Aorta (tissue), 5 donors: ENCODE data around the gene LIMS2. TPM values are rescaled to one million over a fixed set of nuclear protein-coding genes. Genes with fewer than 3 reads are reported as not detected.

Experiments
- ATAC-seq: fragments of 200-7000 bp; cut with Tn5 transposase; one replicate; pipeline ENCODE4 v1.9.1; 2022; ENCODE audit warnings: moderate library complexity; ENCODE audit not compliant: low FRiP score
- DNase-seq, 2 donors: peaks; one replicate each; pipeline ENCODE4 v3.0.0-alpha.2; 2020
- H3K27ac ChIP-seq, 2 donors: one replicate each; pipeline ENCODE4 v1.5.1; 2013; ENCODE audit warnings: low read length in 2 of 2, mild to moderate bottlenecking in 2 of 2, moderate library complexity in 2 of 2, control low read depth in 1 of 2, inconsistent platforms in 1 of 2, low read depth in 1 of 2
- H3K27me3 ChIP-seq, 2 donors: one replicate each; pipeline ENCODE4 v1.6.1; 2013; ENCODE audit warnings: control low read depth in 1 of 2, low read length in 1 of 2, mild to moderate bottlenecking in 1 of 2, moderate library complexity in 1 of 2; ENCODE audit not compliant: insufficient read depth in 2 of 2, control insufficient read depth in 1 of 2
- H3K36me3 ChIP-seq, 2 donors: one replicate each; pipeline ENCODE4 v1.6.1; 2013; ENCODE audit warnings: control low read depth in 1 of 2, low read length in 1 of 2, mild to moderate bottlenecking in 1 of 2; ENCODE audit not compliant: insufficient read depth in 2 of 2, control insufficient read depth in 1 of 2
- H3K4me1 ChIP-seq, 2 donors: one replicate each; pipeline ENCODE4 v1.6.1; 2013; ENCODE audit warnings: low read length in 2 of 2, control low read depth in 1 of 2, mild to moderate bottlenecking in 1 of 2, moderate library complexity in 1 of 2; ENCODE audit not compliant: insufficient read depth in 2 of 2, control insufficient read depth in 1 of 2
- H3K4me3 ChIP-seq, 2 donors: one replicate each; pipeline ENCODE4 v1.5.1; 2013; ENCODE audit warnings: low read length in 2 of 2, control low read depth in 1 of 2, mild to moderate bottlenecking in 1 of 2
- H3K9me3 ChIP-seq: one replicate; pipeline ENCODE4 v1.6.1; 2013; ENCODE audit warnings: mild to moderate bottlenecking, low read length; ENCODE audit not compliant: control insufficient read depth
- WGBS, 2 donors: extraction: QIAGEN DNeasy Blood & Tissue Kit; methylation state at CpG; one replicate each; pipeline ENCODE4 v1.1.7; 2013; 5-methylcytosine and 5-hydroxymethylcytosine counted together
- intact Hi-C, 2 donors: fragments of 100-400 bp; cut with DNase I; formaldehyde crosslinking; loops; one replicate each; pipeline versions ENCODE4 v1.14.2 to v1.15.0; 2022
- long read RNA-seq, 2 donors: library from polyadenylated mRNA; unstranded; transcript quantifications; one replicate each; pipeline ENCODE4 v2.0.0, GENCODE V29; 2020 to 2021
- polyA plus RNA-seq, 2 donors: library from polyadenylated mRNA; stranded (reverse); fragments of 200-250 nt; gene quantifications; one replicate each; pipeline ENCODE4 v1.2.3, GENCODE V29; 2013
- total RNA-seq, 2 donors: library from RNA; stranded (reverse); fragmentation: NEBNext Ultra II Directional; extraction: Animal tissue kit (Norgen Biotek cat#: 25700); gene quantifications; one replicate each; pipeline ENCODE4 v1.2.1, GENCODE V29; 2021
- donor health status: healthy with polysubstance abuse.
- donor health status: Bipolar disorder and iron deficiency.
- donor health status: DM: no; HTN: no; CAD: no.
- donor health status: DM: no; HTN: no; CAD: no.
- donor health status: DM: yes; HTN: yes; CAD: no.

Gene LIMS2
- total RNA-seq (100 to 1,000 TPM; 189 to 248 TPM), polyA plus RNA-seq (1,000 to 10,000 TPM in 1 of 2 donors, 100 to 1,000 TPM in 1; 188 to 2,193 TPM)
- long read RNA-seq, donor 1, transcript LIMS2-202 (10 exons, 2,045 nt) = major isoform, 281 of 526 reads
- long read RNA-seq, donor 1, transcript LIMS2-204 (6 exons, 1,678 nt) = minor isoform, 16 of 526 reads
- long read RNA-seq, donor 1, partial matches to known transcripts = 58 of 526 reads
- long read RNA-seq, donor 1, other reads (novel, unspliced or antisense) = 157 of 526 reads
- long read RNA-seq, donor 2, transcript LIMS2-202 (10 exons, 2,045 nt) = major isoform, 27 of 108 reads
- long read RNA-seq, donor 2, partial matches to known transcripts = 35 of 108 reads
- long read RNA-seq, donor 2, other reads (novel, unspliced or antisense) = 39 of 108 reads

- H3K4me1 ChIP-seq = no peaks in the 10 kb centered on the region
- peak within 1 kb of the TSS; percentile 55 to 95 for H3K4me3 ChIP-seq
- ATAC-seq = peak; percentile 63
- H3K9me3 ChIP-seq = no peaks in the 10 kb centered on the region
- H3K27me3 ChIP-seq = no peaks in the 10 kb centered on the region
- no peaks in the 10 kb centered on the region for H3K36me3 ChIP-seq
- intact Hi-C loops = no loop called here
- DNase-seq = peak in 1 of 2 donors; percentile 71
- peak within 1 kb of the TSS; percentile 41 to 79 for H3K27ac ChIP-seq
- 1 to 2% methylated on average over 47 to 56 of the region's 56 CpGs for WGBS, 2 donors
Measured at GRCh38 chr2:127675331-127676261, at the start of gene LIMS2. Gene LIMS2, minus strand, starts transcription at chr2:127675530. Its CDS starts 506 bp downstream, at chr2:127675024.

- H3K36me3 ChIP-seq = peaks cover 0 to 5% of the 10 kb centered on the region in 2 donors
- intact Hi-C loops = no loop called here
- 48 to 50% methylated on average over 3 of the region's 3 CpGs for WGBS, 2 donors
- H3K4me3 ChIP-seq = no peak overlapping the region
- no peak for DNase-seq
- no peaks in the 10 kb centered on the region for H3K27me3 ChIP-seq
- no peaks in the 10 kb centered on the region for H3K9me3 ChIP-seq
- H3K27ac ChIP-seq = no peak overlapping the region
- no peak for ATAC-seq
- H3K4me1 ChIP-seq = no peaks in the 10 kb centered on the region
Measured at GRCh38 chr2:127722807-127723206, 47.5 kb upstream of the LIMS2 start.

- ATAC-seq (no peak), DNase-seq (no peak)
Measured at GRCh38 chr2:127721978-127722355, 46.6 kb upstream of the LIMS2 start.

GRCh38 chr2:127721311-127721977 lies 46.1 kb upstream of the LIMS2 start:
- no peaks in the 10 kb centered on the region for H3K9me3 ChIP-seq
- intact Hi-C loops = no loop called here
- no peaks in the 10 kb centered on the region for H3K27me3 ChIP-seq
- H3K4me1 ChIP-seq = no peaks in the 10 kb centered on the region
- DNase-seq (no peak), ATAC-seq (no peak)
- H3K36me3 ChIP-seq = peaks cover 0 to 5% of the 10 kb centered on the region in 2 donors
- WGBS, 2 donors = 93 to 96% methylated on average over 6 of the region's 6 CpGs
- H3K4me3 ChIP-seq = no peak overlapping the region
- no peak overlapping the region for H3K27ac ChIP-seq

More at GRCh38 chr2:127721978-127722355, 46.6 kb upstream of the LIMS2 start:
- Histone ChIP-seq H3K4me3 (no peak overlapping the region), H3K36me3 (peaks cover 0 to 5% of the 10 kb centered on the region in 2 donors), H3K9me3 (no peaks in the 10 kb centered on the region), H3K27me3 (no peaks in the 10 kb centered on the region), H3K4me1 (no peaks in the 10 kb centered on the region), H3K27ac (no peak overlapping the region)
- intact Hi-C loops = no loop called here
- WGBS, 2 donors = 90 to 96% methylated on average over 2 of the region's 2 CpGs

- no peak for ATAC-seq
- Histone ChIP-seq H3K4me1 (no peaks in the 10 kb centered on the region), H3K36me3 (peaks cover 0 to 5% of the 10 kb centered on the region in 2 donors), H3K4me3 (no peak overlapping the region), H3K27ac (no peak overlapping the region), H3K27me3 (no peaks in the 10 kb centered on the region), H3K9me3 (no peaks in the 10 kb centered on the region)
- DNase-seq = no peak
- intact Hi-C loops = no loop called here
- WGBS, 2 donors = 96% methylated on average over 13 of the region's 13 CpGs
Measured at GRCh38 chr2:127719301-127720218, 44.2 kb upstream of the LIMS2 start.

- WGBS, 2 donors = 90 to 94% methylated on average over 4 of the region's 4 CpGs
- Histone ChIP-seq H3K36me3 (peaks cover 0 to 5% of the 10 kb centered on the region in 2 donors), H3K4me1 (no peaks in the 10 kb centered on the region), H3K4me3 (no peak overlapping the region), H3K27ac (no peak overlapping the region), H3K9me3 (no peaks in the 10 kb centered on the region), H3K27me3 (no peaks in the 10 kb centered on the region)
- ATAC-seq (no peak), DNase-seq (no peak)
- intact Hi-C loops = no loop called here
Measured at GRCh38 chr2:127718271-127718670, 42.9 kb upstream of the LIMS2 start.

GRCh38 chr2:127715778-127716449 lies 40.6 kb upstream of the LIMS2 start:
- DNase-seq (no peak), ATAC-seq (no peak)
- peaks cover 0 to under 1% of the 10 kb centered on the region in 2 donors for H3K36me3 ChIP-seq
- no peaks in the 10 kb centered on the region for H3K27me3 ChIP-seq
- intact Hi-C loops = no loop called here
- H3K4me3 ChIP-seq = no peak overlapping the region
- no peaks in the 10 kb centered on the region for H3K4me1 ChIP-seq
- 94 to 95% methylated on average over 14 of the region's 14 CpGs for WGBS, 2 donors
- no peaks in the 10 kb centered on the region for H3K9me3 ChIP-seq
- no peak overlapping the region for H3K27ac ChIP-seq
